Aorta (tissue), 5 donors: ENCODE measurements around the gene MTF1. TPM values are rescaled to one million over a fixed set of nuclear protein-coding genes. Genes with fewer than 3 reads are reported as not detected.

Source experiments
- ATAC-seq: fragments of 200-7000 bp; cut with Tn5 transposase; one replicate; pipeline ENCODE4 v1.9.1; 2022; ENCODE audit warnings: moderate library complexity; ENCODE audit not compliant: low FRiP score
- DNase-seq, 2 donors: peaks; one replicate each; pipeline ENCODE4 v3.0.0-alpha.2; 2020
- H3K27ac ChIP-seq, 2 donors: one replicate each; pipeline ENCODE4 v1.5.1; 2013; ENCODE audit warnings: low read length in 2 of 2, mild to moderate bottlenecking in 2 of 2, moderate library complexity in 2 of 2, control low read depth in 1 of 2, inconsistent platforms in 1 of 2, low read depth in 1 of 2
- H3K27me3 ChIP-seq, 2 donors: one replicate each; pipeline ENCODE4 v1.6.1; 2013; ENCODE audit warnings: control low read depth in 1 of 2, low read length in 1 of 2, mild to moderate bottlenecking in 1 of 2, moderate library complexity in 1 of 2; ENCODE audit not compliant: insufficient read depth in 2 of 2, control insufficient read depth in 1 of 2
- H3K36me3 ChIP-seq, 2 donors: one replicate each; pipeline ENCODE4 v1.6.1; 2013; ENCODE audit warnings: control low read depth in 1 of 2, low read length in 1 of 2, mild to moderate bottlenecking in 1 of 2; ENCODE audit not compliant: insufficient read depth in 2 of 2, control insufficient read depth in 1 of 2
- H3K4me1 ChIP-seq, 2 donors: one replicate each; pipeline ENCODE4 v1.6.1; 2013; ENCODE audit warnings: low read length in 2 of 2, control low read depth in 1 of 2, mild to moderate bottlenecking in 1 of 2, moderate library complexity in 1 of 2; ENCODE audit not compliant: insufficient read depth in 2 of 2, control insufficient read depth in 1 of 2
- H3K4me3 ChIP-seq, 2 donors: one replicate each; pipeline ENCODE4 v1.5.1; 2013; ENCODE audit warnings: low read length in 2 of 2, control low read depth in 1 of 2, mild to moderate bottlenecking in 1 of 2
- H3K9me3 ChIP-seq: one replicate; pipeline ENCODE4 v1.6.1; 2013; ENCODE audit warnings: mild to moderate bottlenecking, low read length; ENCODE audit not compliant: control insufficient read depth
- WGBS, 2 donors: extraction: QIAGEN DNeasy Blood & Tissue Kit; methylation state at CpG; one replicate each; pipeline ENCODE4 v1.1.7; 2013; 5-methylcytosine and 5-hydroxymethylcytosine counted together
- intact Hi-C, 2 donors: fragments of 100-400 bp; cut with DNase I; formaldehyde crosslinking; loops; one replicate each; pipeline versions ENCODE4 v1.14.2 to v1.15.0; 2022
- polyA plus RNA-seq, 2 donors: library from polyadenylated mRNA; stranded (reverse); fragments of 200-250 nt; gene quantifications; one replicate each; pipeline ENCODE4 v1.2.3, GENCODE V29; 2013
- total RNA-seq, 2 donors: library from RNA; stranded (reverse); fragmentation: NEBNext Ultra II Directional; extraction: Animal tissue kit (Norgen Biotek cat#: 25700); gene quantifications; one replicate each; pipeline ENCODE4 v1.2.1, GENCODE V29; 2021
- donor health status: healthy with polysubstance abuse.
- donor health status: Bipolar disorder and iron deficiency.
- donor health status: DM: no; HTN: no; CAD: no.
- donor health status: DM: no; HTN: no; CAD: no.
- donor health status: DM: yes; HTN: yes; CAD: no.

MTF1 gene
- total and polyA plus RNA-seq, 4 donors = 2.1 to 23.5 (median 11.9) TPM

GRCh38 chr1:37761416-37762095, 97.8 kb downstream of the MTF1 start:
- H3K27ac ChIP-seq = no peak overlapping the region
- no peaks in the 10 kb centered on the region for H3K4me1 ChIP-seq
- ATAC-seq (no peak), DNase-seq (no peak)
- H3K27me3 ChIP-seq = peaks cover 0 to 1% of the 10 kb centered on the region in 2 donors
- H3K36me3 ChIP-seq = no peaks in the 10 kb centered on the region
- intact Hi-C loops = no loop called here
- H3K9me3 ChIP-seq = peaks cover 8% of the 10 kb centered on the region
- WGBS, 2 donors = 45 to 50% methylated on average over 66 to 68 of the region's 68 CpGs
- H3K4me3 ChIP-seq = no peak overlapping the region

Other genes starting within 250 kb of the MTF1 start
- gene RSPO1, start 224.7 kb downstream of the MTF1 start, total RNA-seq = 1 to 10 TPM in 1 of 2 donors, not detected in 1; 1.2 TPM
- under 1 TPM in 1 of 2 donors, not detected in 1; 0.63 TPM for gene RSPO1, start 224.7 kb downstream of the MTF1 start, polyA plus RNA-seq
- gene CDCA8, start 167.1 kb downstream of the MTF1 start, total RNA-seq = 1 to 10 TPM in 1 of 2 donors, under 1 TPM in 1; 0.71 to 1.2 TPM
- gene CDCA8, start 167.1 kb downstream of the MTF1 start, polyA plus RNA-seq = under 1 TPM; 0.56 to 0.88 TPM
- gene EPHA10, start 94.5 kb downstream of the MTF1 start, total RNA-seq = under 1 TPM in 1 of 2 donors, not detected in 1; 0.12 TPM
- gene EPHA10, start 94.5 kb downstream of the MTF1 start, polyA plus RNA-seq = under 1 TPM; 0.05 to 0.25 TPM
- 1 to 10 TPM; 1.2 to 1.9 TPM for gene MANEAL, start 65.7 kb downstream of the MTF1 start, total RNA-seq
- 1 to 10 TPM in 1 of 2 donors, under 1 TPM in 1; 0.75 to 2.3 TPM for gene MANEAL, start 65.7 kb downstream of the MTF1 start, polyA plus RNA-seq
- 10 to 100 TPM; 34.0 to 35.0 TPM for gene C1orf122, start 51.8 kb downstream of the MTF1 start, total RNA-seq
- 100 to 1,000 TPM in 1 of 2 donors, 10 to 100 TPM in 1; 75.7 to 118 TPM for gene C1orf122, start 51.8 kb downstream of the MTF1 start, polyA plus RNA-seq
- gene YRDC, start 51.4 kb downstream of the MTF1 start, total RNA-seq = 10 to 100 TPM; 10.2 to 12.2 TPM
- gene YRDC, start 51.4 kb downstream of the MTF1 start, polyA plus RNA-seq = 10 to 100 TPM in 1 of 2 donors, 1 to 10 TPM in 1; 8.5 to 11.1 TPM
- 10 to 100 TPM; 38.4 to 52.2 TPM for gene INPP5B, start 87.5 kb upstream of the MTF1 start, total RNA-seq
- 10 to 100 TPM in 1 of 2 donors, 1 to 10 TPM in 1; 6.4 to 28.3 TPM for gene INPP5B, start 87.5 kb upstream of the MTF1 start, polyA plus RNA-seq
- 10 to 100 TPM; 52.5 to 56.9 TPM for gene SF3A3, start 130.4 kb upstream of the MTF1 start, total RNA-seq
- gene SF3A3, start 130.4 kb upstream of the MTF1 start, polyA plus RNA-seq = 10 to 100 TPM; 18.8 to 29.0 TPM
- gene FHL3, start 145.9 kb upstream of the MTF1 start, total RNA-seq = 10 to 100 TPM; 43.4 to 67.9 TPM
- gene FHL3, start 145.9 kb upstream of the MTF1 start, polyA plus RNA-seq = 10 to 100 TPM; 29.9 to 53.1 TPM
- 10 to 100 TPM; 28.4 to 28.8 TPM for gene UTP11, start 153.1 kb upstream of the MTF1 start, total RNA-seq
- 10 to 100 TPM; 24.2 to 29.9 TPM for gene UTP11, start 153.1 kb upstream of the MTF1 start, polyA plus RNA-seq
- under 1 TPM; 0.21 to 0.55 TPM for gene POU3F1, start 187.2 kb upstream of the MTF1 start, total RNA-seq
- not detected for gene POU3F1, start 187.2 kb upstream of the MTF1 start, polyA plus RNA-seq